Activated naive CD4-positive, alpha-beta T cell treated with anti-CD3 and anti-CD28 coated beads, Interleukin-2, amount 10 ng/mL, durations not matched to agents 7 days and 5 days (primary cell): ENCODE data around the gene CFC1B.
"Not testable (repeated sequence)": the region's sequence is repeated elsewhere in the genome, so short reads cannot be mapped to it uniquely, and the experiment has no call there.

Experiments
- CTCF ChIA-PET: fragments of 350-600 bp; sonication (Branson Sonifier 250); formaldehyde crosslinking; loops from one replicate; lab custom pipeline; 2021; ENCODE audit warnings: antibody characterized with exemption; lab: Charles Lee
- DNase-seq: peaks from one replicate; pipeline ENCODE4 v3.0.0-alpha.2; 2020
- H3K27ac Mint-ChIP-seq: one replicate; pipeline ENCODE4 v1.8.0; 2021; ENCODE audit warnings: mild to moderate bottlenecking, moderate library complexity, mixed read lengths
- H3K27me3 Mint-ChIP-seq: one replicate; pipeline ENCODE4 v1.8.0; 2021; ENCODE audit warnings: mild to moderate bottlenecking, mixed read lengths
- H3K36me3 Mint-ChIP-seq: one replicate; pipeline ENCODE4 v1.8.0; 2021; ENCODE audit warnings: mixed read lengths
- H3K4me1 Mint-ChIP-seq: one replicate; pipeline ENCODE4 v1.8.0; 2021; ENCODE audit warnings: mixed read lengths
- H3K4me3 Mint-ChIP-seq: one replicate; pipeline ENCODE4 v1.8.0; 2021; ENCODE audit warnings: mild to moderate bottlenecking, moderate library complexity, mixed read lengths
- H3K9me3 Mint-ChIP-seq: one replicate; pipeline ENCODE4 v1.8.0; 2021; ENCODE audit warnings: mixed read lengths

The CFC1B gene

DNA sequence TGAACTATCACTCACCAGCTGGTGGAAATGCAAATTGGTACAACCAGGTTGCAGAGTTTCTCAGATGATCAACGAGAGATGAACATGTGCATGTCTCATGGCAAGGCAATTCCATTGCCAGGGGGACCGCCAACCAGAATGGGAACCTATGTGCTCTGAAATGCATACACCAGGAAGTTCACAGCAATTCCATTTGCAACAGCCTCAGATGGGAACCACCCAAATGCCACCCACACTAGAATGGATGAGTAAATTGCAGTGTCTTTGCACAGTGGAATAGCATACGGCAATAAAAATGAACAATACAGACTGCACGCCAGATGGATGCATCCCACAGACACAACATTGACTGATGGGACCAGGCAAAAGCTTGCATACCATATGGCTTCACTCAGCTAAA, 21.8 kb downstream of the CFC1B start:
- H3K27ac Mint-ChIP-seq, H3K4me3 Mint-ChIP-seq, CTCF ChIA-PET, H3K27me3 Mint-ChIP-seq, H3K9me3 Mint-ChIP-seq, H3K4me1 Mint-ChIP-seq, H3K36me3 Mint-ChIP-seq, DNase-seq: not testable (repeated sequence)

DNA sequence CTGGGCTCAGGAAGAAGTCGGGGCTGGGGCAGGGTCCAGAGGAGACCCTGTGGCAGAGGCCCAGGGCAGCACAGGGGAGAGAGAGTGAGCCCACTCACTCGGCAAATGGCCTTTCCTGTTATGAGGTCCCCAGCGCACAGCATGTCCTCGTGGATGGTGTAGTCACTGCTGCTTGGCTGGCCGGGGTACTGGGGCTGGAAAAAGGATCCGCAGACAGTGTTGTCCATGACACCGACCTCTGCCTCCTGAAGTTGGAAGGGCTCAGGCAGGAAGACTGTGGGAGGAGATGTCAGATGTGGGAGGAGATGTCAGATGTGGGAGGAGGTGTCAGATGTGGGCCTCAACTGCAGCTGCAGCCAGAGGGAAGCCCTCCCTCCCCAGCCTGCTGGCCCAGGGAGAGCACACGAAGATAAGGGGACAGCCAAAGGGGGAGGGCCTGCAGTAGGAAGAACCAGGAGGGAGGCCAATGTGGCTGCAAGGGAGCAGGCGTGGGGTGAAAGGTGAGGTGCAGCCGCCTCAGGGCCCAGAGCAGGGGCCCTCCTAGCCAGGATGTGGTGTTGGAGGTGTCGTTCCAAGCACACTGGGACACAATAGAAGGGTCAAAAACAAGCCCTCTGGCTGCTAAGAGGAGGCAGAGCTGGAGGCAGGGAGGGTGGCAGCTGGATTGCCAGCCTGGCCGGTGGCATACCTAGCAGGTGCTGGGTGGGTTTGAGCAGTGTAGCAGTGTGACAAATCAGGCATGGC, 22.9 kb downstream of the CFC1B start:
- H3K4me3 Mint-ChIP-seq, H3K9me3 Mint-ChIP-seq, H3K27me3 Mint-ChIP-seq, H3K4me1 Mint-ChIP-seq, H3K27ac Mint-ChIP-seq, DNase-seq, CTCF ChIA-PET, H3K36me3 Mint-ChIP-seq: not testable (repeated sequence)

DNA sequence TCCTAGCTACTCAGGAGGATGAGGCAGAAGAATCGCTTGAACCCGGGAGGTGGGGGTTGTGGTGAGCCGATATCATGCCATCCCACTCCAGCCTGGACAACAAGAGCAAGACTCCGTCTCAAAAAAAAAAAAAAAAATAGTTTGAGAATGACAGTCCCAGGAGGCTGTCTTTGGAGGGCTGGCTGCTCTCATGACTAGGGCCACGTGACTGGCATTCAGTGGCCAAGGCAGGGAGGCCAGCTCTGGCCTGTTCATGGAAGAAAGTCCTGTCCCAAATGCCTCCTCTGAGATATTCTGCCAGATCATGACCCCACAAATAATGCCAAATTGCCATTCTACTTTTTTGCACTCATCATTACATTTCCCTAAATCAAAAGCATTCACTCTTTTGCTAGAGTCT, 24.0 kb downstream of the CFC1B start:
- H3K27me3 Mint-ChIP-seq, H3K9me3 Mint-ChIP-seq, H3K4me1 Mint-ChIP-seq, H3K4me3 Mint-ChIP-seq, DNase-seq, H3K36me3 Mint-ChIP-seq, CTCF ChIA-PET, H3K27ac Mint-ChIP-seq: not testable (repeated sequence)

DNA sequence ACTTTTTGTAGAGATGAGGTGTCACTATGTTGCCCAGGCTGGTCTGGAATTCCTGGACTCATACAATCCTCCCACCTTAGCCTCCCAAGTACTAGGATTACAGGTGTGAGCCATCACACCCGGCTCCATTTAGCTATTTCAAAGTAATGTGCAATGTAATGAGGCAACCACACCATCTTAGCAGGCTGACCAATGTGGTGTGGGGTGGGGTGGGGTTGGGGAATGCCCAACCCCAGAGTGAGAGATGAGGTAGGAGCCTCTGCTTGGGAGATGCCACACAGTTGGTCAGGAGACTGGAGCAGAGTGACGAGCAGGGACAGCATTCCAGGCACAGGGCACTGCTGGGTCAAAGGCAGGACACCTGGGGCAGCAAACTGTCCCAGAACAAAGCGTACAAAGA, 27.4 kb downstream of the CFC1B start:
- CTCF ChIA-PET, H3K9me3 Mint-ChIP-seq, H3K36me3 Mint-ChIP-seq, H3K27ac Mint-ChIP-seq, H3K27me3 Mint-ChIP-seq, DNase-seq, H3K4me1 Mint-ChIP-seq, H3K4me3 Mint-ChIP-seq: not testable (repeated sequence)

DNA sequence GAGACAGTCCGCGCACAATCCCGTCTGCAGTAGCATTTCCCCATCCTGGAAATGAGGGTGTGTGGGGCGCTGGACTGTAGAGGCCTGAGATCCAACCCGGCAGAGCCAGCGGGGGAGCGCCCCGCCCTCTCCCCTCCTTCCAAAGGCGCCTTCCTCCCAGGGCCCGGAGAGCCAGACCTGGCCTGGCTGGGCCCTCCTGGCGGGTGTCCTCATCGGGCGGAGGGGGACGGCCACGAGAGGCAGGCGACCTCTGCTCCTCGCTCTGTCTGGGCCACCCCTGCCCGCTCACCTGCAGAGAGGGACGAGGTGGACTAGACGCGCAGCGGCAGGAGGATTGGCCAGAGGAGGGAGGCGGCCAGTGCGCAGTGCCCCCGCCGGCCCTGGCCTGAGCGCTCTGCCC, 28.5 kb downstream of the CFC1B start:
- H3K9me3 Mint-ChIP-seq, H3K27ac Mint-ChIP-seq, H3K4me3 Mint-ChIP-seq, H3K27me3 Mint-ChIP-seq, CTCF ChIA-PET, DNase-seq, H3K4me1 Mint-ChIP-seq, H3K36me3 Mint-ChIP-seq: not testable (repeated sequence)

DNA sequence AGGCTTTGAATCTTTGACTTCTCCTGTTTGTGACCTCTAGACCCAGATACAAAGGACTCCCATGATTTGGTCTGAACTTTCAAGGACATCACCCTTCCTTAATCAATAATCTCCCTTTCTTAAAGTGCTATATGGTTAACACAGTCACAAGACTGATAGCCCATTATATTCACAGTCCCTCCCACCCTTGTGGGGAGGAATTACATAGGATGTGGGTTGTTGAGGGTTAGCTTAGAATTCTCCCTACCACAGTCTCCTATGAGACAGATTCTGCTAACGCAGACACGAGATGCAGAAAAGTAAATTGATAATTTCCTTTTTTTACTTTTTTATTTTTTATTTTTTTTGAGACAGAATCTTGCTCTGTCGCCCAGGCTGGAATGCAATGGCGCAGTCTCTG, 33.2 kb downstream of the CFC1B start:
- CTCF ChIA-PET, H3K36me3 Mint-ChIP-seq, H3K27ac Mint-ChIP-seq, H3K27me3 Mint-ChIP-seq, H3K4me3 Mint-ChIP-seq, H3K9me3 Mint-ChIP-seq, H3K4me1 Mint-ChIP-seq, DNase-seq: not testable (repeated sequence)

DNA sequence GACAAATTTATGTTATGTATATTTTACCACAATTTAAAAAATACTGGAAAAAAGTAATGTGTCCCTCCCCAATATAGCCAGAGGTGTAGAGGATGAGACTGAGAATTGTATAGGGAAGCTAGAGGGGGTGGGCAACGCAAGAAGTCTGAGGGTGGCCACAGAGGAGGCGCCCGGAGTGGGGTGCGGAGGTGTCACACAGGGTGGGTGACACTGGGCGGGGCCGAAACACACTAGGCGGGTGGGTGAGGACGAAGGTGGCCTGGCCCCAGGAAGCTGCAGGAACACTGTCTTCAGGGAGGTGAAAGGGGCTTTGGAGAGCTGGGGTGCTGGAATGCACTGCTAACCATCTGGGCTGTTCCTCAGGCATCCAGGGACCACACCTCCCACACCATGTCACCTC, 35.4 kb downstream of the CFC1B start:
- H3K27ac Mint-ChIP-seq, H3K9me3 Mint-ChIP-seq, DNase-seq, H3K36me3 Mint-ChIP-seq, H3K4me3 Mint-ChIP-seq, H3K27me3 Mint-ChIP-seq, CTCF ChIA-PET, H3K4me1 Mint-ChIP-seq: not testable (repeated sequence)

DNA sequence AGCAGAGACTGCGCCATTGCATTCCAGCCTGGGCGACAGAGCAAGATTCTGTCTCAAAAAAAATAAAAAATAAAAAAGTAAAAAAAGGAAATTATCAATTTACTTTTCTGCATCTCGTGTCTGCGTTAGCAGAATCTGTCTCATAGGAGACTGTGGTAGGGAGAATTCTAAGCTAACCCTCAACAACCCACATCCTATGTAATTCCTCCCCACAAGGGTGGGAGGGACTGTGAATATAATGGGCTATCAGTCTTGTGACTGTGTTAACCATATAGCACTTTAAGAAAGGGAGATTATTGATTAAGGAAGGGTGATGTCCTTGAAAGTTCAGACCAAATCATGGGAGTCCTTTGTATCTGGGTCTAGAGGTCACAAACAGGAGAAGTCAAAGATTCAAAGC, 45.1 kb downstream of the CFC1B start:
- DNase-seq, H3K4me1 Mint-ChIP-seq, H3K36me3 Mint-ChIP-seq, H3K27ac Mint-ChIP-seq, H3K9me3 Mint-ChIP-seq, H3K4me3 Mint-ChIP-seq, CTCF ChIA-PET, H3K27me3 Mint-ChIP-seq: not testable (repeated sequence)

DNA sequence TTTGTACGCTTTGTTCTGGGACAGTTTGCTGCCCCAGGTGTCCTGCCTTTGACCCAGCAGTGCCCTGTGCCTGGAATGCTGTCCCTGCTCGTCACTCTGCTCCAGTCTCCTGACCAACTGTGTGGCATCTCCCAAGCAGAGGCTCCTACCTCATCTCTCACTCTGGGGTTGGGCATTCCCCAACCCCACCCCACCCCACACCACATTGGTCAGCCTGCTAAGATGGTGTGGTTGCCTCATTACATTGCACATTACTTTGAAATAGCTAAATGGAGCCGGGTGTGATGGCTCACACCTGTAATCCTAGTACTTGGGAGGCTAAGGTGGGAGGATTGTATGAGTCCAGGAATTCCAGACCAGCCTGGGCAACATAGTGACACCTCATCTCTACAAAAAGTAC, 50.9 kb downstream of the CFC1B start:
- H3K27me3 Mint-ChIP-seq, DNase-seq, CTCF ChIA-PET, H3K9me3 Mint-ChIP-seq, H3K4me1 Mint-ChIP-seq, H3K4me3 Mint-ChIP-seq, H3K27ac Mint-ChIP-seq, H3K36me3 Mint-ChIP-seq: not testable (repeated sequence)

DNA sequence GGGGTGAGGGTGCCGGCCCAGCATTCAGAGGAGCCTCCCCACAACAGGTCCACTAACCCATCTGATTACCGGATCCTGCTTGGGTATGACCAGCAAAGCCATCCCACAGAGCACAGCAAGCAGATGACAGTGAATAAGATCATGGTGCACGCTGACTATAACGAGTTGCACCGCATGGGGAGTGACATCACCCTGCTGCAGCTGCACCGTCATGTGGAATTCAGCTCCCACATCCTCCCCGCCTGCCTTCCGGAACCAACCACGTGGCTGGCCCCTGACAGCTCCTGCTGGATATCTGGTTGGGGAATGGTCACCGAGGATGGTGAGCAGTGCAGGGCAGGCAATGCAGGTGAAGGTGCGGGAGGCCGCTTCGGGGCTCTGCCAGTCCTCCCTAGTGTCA, 53.2 kb downstream of the CFC1B start:
- H3K4me1 Mint-ChIP-seq, H3K27me3 Mint-ChIP-seq, H3K27ac Mint-ChIP-seq, H3K36me3 Mint-ChIP-seq, H3K4me3 Mint-ChIP-seq, H3K9me3 Mint-ChIP-seq, CTCF ChIA-PET, DNase-seq: not testable (repeated sequence)

DNA sequence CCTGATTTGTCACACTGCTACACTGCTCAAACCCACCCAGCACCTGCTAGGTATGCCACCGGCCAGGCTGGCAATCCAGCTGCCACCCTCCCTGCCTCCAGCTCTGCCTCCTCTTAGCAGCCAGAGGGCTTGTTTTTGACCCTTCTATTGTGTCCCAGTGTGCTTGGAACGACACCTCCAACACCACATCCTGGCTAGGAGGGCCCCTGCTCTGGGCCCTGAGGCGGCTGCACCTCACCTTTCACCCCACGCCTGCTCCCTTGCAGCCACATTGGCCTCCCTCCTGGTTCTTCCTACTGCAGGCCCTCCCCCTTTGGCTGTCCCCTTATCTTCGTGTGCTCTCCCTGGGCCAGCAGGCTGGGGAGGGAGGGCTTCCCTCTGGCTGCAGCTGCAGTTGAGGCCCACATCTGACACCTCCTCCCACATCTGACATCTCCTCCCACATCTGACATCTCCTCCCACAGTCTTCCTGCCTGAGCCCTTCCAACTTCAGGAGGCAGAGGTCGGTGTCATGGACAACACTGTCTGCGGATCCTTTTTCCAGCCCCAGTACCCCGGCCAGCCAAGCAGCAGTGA, 55.3 kb downstream of the CFC1B start:
- H3K9me3 Mint-ChIP-seq, H3K36me3 Mint-ChIP-seq, H3K4me1 Mint-ChIP-seq, CTCF ChIA-PET, H3K4me3 Mint-ChIP-seq, DNase-seq, H3K27ac Mint-ChIP-seq, H3K27me3 Mint-ChIP-seq: not testable (repeated sequence)

DNA sequence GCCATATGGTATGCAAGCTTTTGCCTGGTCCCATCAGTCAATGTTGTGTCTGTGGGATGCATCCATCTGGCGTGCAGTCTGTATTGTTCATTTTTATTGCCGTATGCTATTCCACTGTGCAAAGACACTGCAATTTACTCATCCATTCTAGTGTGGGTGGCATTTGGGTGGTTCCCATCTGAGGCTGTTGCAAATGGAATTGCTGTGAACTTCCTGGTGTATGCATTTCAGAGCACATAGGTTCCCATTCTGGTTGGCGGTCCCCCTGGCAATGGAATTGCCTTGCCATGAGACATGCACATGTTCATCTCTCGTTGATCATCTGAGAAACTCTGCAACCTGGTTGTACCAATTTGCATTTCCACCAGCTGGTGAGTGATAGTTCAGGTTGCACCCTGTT, 56.5 kb downstream of the CFC1B start:
- H3K4me3 Mint-ChIP-seq, H3K36me3 Mint-ChIP-seq, H3K4me1 Mint-ChIP-seq, CTCF ChIA-PET, H3K27me3 Mint-ChIP-seq, H3K9me3 Mint-ChIP-seq, H3K27ac Mint-ChIP-seq, DNase-seq: not testable (repeated sequence)
